KOPT-K1 (cell line): ENCODE results near the gene GJB3.
"Not testable (repeated sequence)": the region's sequence is repeated elsewhere in the genome, so short reads cannot be mapped to it uniquely, and the experiment has no call there.

Experiments used
- H3K27ac ChIP-seq: fragments of 200-600 bp; sonication (generic); 2 replicates; pipeline ENCODE4 v1.5.1; 2016; ENCODE audit warnings: antibody characterized with exemption, mild to moderate bottlenecking, low read depth, low read length; ENCODE audit not compliant: poor library complexity, severe bottlenecking
- H3K36me3 ChIP-seq: fragments of 200-600 bp; sonication (generic); 2 replicates; pipeline ENCODE4 v1.5.1; 2017; ENCODE audit warnings: antibody characterized with exemption, mild to moderate bottlenecking, low read length, moderate library complexity; ENCODE audit not compliant: insufficient read depth
- H3K9me3 ChIP-seq: fragments of 200-600 bp; sonication (generic); 2 replicates; pipeline ENCODE4 v1.5.1; 2017; ENCODE audit warnings: antibody characterized with exemption, low read length, mild to moderate bottlenecking; ENCODE audit not compliant: insufficient read depth, poor library complexity, severe bottlenecking

The GJB3 gene

GRCh38 chr1:34781071-34781843 lies at the start of gene GJB3:
GJB3 (plus strand) TSS chr1:34781214; CDS start chr1:34784763, 3,549 bp downstream.
- Histone ChIP-seq H3K36me3 (no peaks in the 10 kb centered on the region), H3K27ac (no peak within 1 kb of the TSS)

DNA sequence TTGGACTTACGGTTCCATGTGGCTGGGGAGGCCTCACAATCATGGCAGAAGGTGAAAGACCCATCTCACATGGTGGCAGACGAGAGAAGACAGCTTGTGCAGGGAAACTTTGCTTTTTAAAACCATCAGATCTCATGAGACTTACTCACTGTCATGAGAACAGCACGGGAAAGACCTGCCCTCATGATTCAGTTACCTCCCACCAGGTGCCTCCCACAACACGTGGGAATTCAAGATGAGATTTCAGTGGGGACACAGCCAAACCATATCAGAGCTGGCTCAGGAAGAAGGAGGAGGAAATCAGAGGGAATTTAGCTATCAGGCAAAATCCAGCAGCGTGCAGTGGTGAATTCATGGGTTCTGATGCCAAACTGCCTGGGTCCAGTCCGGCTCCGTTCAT lies 48.2 kb upstream of the GJB3 start:
- not testable (repeated sequence) for H3K9me3 ChIP-seq, H3K36me3 ChIP-seq

More at GRCh38 chr1:34781071-34781843, at the start of gene GJB3:
- H3K9me3 ChIP-seq: no peaks in the 10 kb centered on the region

DNA sequence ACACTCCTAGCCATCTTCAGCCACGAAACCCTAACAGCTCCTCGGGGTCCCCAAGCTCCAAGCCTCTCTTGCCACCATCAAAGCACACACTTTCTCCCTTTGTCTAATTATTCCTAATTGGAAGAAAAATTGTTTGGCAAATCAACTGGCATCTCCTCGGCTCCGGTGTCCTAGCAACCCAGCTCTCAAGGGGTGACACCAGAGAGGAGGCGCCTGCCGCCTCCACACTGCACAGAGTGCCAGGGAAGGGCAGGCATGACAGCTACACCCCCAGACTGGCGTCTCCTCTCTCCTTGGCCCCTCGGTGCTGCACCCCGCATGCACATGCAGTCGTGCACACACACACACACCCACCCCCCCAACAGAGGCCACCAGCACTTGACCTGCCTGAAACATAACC lies 44.3 kb upstream of the GJB3 start:
- no peaks in the 10 kb centered on the region for H3K9me3 ChIP-seq
- H3K27ac ChIP-seq: no peak overlapping the region
- no peaks in the 10 kb centered on the region for H3K36me3 ChIP-seq

More for the DNA sequence above, 48.2 kb upstream of the GJB3 start:
- H3K27ac ChIP-seq: not testable (repeated sequence)

DNA sequence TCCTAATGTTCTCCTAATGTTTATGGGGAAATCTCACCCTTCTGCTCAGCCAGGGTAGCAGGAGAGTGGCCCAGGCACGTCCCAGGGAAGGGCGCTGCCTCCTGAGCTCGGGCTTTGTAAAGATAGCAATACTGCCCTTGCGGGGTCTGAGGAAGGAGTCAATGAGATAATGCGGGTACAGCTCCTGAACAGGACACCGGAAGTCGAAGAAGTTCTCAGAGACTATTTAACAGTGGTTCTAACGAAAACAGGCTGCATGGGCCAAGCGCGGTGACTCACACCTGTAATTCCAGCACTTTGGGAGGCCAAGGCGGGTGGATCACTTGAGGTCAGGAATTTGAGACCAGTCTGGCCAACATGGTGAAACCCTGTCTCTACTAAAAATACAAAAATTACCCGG lies 43.8 kb upstream of the GJB3 start:
- not testable (repeated sequence) for H3K27ac ChIP-seq, H3K36me3 ChIP-seq, H3K9me3 ChIP-seq

DNA sequence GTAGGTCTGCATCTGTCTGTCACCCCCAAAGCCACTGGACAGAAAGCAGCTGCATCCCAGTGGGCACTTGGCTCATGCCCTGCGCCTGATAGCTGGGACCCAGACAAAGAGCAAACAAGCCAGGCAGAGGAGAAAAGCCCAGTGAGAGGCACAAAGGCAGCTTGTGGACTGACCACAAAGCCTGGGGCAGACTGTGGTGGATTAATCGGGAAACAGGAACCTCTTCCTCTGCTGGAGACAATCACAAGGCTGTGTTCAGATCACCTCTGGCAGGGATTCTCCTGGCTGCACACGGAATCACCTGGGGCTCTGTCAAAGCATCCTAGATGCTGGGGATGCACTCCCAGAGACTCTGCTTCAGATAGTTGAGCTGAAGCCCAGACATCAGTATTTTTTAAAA lies 41.4 kb upstream of the GJB3 start:
- H3K9me3 ChIP-seq: no peaks in the 10 kb centered on the region
- no peaks in the 10 kb centered on the region for H3K36me3 ChIP-seq
- no peak overlapping the region for H3K27ac ChIP-seq

GRCh38 chr1:34740161-34740868 lies 40.7 kb upstream of the GJB3 start:
- no peaks in the 10 kb centered on the region for H3K36me3 ChIP-seq
- no peak overlapping the region for H3K27ac ChIP-seq
- H3K9me3 ChIP-seq: no peaks in the 10 kb centered on the region

DNA sequence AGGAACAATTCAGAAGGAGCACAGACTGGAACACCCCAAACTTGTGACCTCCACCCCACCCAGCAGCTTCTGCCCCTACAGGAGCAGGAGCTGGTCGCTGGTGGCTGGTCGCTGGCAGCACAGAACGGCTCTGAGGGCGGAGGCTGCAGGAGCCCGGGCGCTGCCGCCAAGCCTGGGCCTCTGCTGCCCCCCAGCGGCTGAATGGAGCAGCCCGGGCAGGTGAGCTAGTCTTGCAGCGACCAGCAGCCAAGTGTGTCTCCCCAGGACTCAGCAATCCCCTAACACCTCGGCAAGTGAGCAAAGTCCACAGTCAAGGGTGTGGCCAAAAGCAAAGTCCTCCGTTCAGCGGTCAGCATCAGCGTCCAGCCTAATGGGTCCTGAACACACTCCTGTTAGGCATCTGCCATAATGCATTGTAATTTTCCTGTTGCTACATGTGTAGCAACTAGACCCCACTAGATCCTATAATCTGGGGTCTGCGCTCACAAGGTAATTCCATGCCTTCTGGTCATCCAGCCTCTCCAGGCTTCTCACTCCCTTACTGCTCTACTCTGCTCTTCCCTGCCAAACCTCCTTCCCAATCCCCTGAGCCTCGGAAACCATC lies 38.2 kb upstream of the GJB3 start:
- H3K27ac ChIP-seq: no peak overlapping the region
- no peaks in the 10 kb centered on the region for H3K9me3 ChIP-seq
- no peaks in the 10 kb centered on the region for H3K36me3 ChIP-seq

GRCh38 chr1:34743775-34744174 lies 37.2 kb upstream of the GJB3 start:
- Histone ChIP-seq H3K9me3 (no peaks in the 10 kb centered on the region), H3K27ac (no peak overlapping the region)

DNA sequence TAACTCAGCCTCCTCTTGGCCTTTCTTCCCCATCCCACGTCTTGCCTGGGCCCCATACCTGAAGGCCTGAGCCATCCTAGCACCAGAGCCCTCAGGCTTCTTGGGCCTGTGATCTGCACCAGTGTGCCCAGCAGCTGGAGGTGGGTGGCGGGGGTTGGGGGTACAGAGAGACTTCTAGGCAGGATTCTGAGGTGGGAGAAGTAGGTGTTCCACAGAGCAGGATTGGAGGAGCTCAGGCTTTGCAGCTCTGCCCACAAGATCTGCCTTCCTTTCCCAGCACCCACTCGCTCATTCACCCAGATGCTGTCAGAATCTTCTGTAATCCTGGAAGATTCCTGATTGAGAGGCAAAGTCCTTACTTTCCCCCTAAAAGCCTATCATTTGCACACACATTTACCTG lies 36.2 kb upstream of the GJB3 start:
- Histone ChIP-seq H3K9me3 (no peaks in the 10 kb centered on the region), H3K27ac (no peak overlapping the region), H3K36me3 (no peaks in the 10 kb centered on the region)

More at GRCh38 chr1:34743775-34744174, 37.2 kb upstream of the GJB3 start:
- H3K36me3 ChIP-seq: no peaks in the 10 kb centered on the region

DNA sequence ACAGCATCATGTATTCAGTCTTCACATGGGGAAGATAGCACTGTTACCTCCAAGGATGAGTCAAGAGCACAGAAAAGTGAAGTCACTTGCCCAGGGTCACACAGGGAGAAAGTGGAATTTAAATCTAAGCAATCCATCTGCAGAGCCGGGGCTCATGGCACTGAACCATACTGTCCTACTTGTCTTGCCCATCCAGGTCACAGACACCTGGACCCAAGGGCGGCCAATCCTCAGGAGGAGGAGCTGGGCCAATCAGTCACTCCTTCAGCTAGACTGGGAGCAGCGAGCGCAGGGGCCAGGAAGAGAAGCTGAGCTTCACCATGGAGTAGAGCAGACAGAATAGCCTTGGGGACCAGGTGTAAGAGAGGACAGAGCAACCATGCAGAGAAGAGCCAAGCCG lies 35.3 kb upstream of the GJB3 start:
- no peaks in the 10 kb centered on the region for H3K9me3 ChIP-seq
- no peaks in the 10 kb centered on the region for H3K36me3 ChIP-seq
- H3K27ac ChIP-seq: no peak overlapping the region

DNA sequence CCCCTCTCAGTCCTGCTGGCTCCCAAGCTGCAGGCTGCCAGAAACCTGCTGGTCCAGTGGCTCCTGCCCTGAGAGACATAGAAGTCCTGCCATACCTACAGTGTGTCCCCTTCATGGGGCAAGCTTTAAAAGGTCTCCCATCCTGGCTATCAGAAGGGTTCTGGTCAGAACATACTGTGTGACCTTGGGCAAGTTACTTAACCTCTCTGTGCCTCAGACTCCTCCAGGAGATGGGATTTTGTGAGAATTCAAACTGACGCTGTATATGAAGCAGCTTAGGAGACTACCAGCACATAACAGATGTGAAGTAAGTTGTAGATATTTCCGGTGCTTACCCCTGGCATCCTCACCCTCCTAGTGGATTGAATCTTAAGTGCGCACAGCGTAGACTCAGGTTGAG lies 34.9 kb upstream of the GJB3 start:
- Histone ChIP-seq H3K36me3 (no peaks in the 10 kb centered on the region), H3K9me3 (no peaks in the 10 kb centered on the region), H3K27ac (no peak overlapping the region)

DNA sequence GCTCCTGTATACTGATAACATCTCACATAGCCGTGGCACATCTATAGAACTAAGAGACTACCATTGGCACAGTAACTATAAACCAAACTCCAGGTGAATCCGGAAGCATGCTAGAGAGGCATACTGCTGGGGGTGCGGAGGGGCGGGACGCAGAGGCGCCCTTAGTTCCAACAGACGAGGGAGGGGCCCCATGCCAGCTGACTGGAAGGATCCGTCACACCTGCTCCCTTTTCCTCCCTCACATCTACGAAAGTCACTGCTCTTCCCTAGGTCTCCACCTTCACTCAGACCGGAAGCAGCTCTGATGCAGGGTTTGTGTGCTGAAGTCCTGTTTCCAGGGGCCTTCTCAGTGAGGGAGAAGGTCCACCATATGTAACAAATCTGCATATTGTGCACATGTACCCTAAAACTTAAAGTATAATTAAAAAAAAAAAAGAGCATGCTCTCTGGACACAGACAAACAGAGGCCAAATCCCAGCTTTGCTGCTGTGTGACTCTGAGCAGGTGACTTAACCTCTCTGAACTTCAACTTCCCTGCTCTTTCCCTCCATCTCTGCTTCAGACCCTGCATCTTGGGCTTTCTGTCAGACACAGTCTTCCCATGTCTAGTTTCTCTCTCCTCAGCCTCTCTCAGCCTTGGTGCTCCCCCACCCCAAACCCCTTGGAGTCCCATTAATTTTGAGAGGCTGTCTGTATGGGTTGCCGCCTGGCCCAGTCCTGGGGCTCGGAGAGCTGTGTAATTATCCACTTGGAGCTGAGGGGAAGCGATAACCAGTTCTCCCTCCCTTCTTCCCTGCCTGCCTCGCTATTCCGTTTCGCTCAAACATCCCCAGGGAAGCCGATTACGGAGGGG lies 34.0 kb upstream of the GJB3 start:
- H3K36me3 ChIP-seq: no peaks in the 10 kb centered on the region
- H3K27ac ChIP-seq: no peak overlapping the region
- no peaks in the 10 kb centered on the region for H3K9me3 ChIP-seq

DNA sequence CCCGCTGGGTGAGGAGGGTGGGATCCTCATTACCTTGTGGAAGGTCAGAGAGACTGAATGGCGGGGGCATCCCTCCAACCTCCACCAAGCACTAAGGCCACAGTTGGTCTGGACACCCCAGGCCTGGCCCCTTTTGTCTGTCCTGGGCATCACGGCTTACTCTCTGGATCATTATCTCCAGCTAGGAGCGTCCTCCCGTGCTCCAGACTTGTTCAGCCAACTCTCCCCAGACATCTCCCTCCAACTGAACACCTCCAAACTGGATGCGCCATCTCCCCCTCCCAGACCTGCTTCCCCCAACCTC lies 33.4 kb upstream of the GJB3 start:
- Histone ChIP-seq H3K36me3 (no peaks in the 10 kb centered on the region), H3K9me3 (no peaks in the 10 kb centered on the region), H3K27ac (no peak overlapping the region)

DNA sequence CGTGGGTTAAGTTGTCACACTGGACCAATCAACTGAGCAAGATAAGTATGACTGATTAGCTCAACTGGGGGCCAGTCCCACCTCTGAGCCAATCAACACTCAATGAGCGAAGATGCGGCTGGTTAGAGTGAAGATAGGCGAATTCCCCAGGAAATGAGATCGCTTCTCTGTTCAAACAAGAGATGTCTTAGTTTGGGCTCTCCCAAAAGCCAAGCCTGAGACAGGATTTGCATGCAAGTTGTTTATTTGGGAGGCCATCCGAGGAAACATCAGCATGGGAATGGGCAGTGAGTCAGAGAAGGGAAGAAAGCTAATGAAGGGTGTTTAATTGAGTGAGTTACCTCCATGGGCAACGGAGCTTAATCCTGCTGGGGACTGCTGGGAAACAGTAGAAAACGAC lies 31.0 kb upstream of the GJB3 start:
- Histone ChIP-seq H3K36me3 (no peaks in the 10 kb centered on the region), H3K27ac (no peak overlapping the region), H3K9me3 (no peaks in the 10 kb centered on the region)

DNA sequence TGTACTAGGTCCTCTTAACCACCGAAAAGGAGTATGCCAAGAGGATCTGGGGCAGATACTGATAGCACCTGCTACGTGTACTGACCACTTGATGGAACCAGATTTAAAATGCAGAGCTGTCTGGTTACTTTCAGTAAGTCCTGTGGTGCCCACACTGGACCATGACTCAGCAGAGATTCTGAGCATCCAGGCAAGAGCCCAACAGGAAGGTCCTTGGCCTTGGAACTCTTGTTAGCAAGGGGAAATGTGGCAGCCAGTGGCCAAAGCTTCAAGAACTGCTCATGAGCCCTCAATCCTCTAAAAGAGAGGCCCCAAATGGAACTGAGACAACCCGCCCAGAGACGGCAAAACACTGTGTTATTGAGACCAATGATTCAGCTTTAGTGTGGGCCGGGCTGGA lies 30.4 kb upstream of the GJB3 start:
- Histone ChIP-seq H3K9me3 (no peaks in the 10 kb centered on the region), H3K36me3 (no peaks in the 10 kb centered on the region), H3K27ac (no peak overlapping the region)
